ENCODE results near the gene RAB7A. TPM values are rescaled to one million over a fixed set of nuclear protein-coding genes. Genes with fewer than 3 reads are reported as not detected.

The RAB7A gene
- total and polyA plus RNA-seq, 10 of the 15 experiments (the other 5 are each of a cell fraction or from before 2014, with no cell fraction given), result 40.3 to 212 (median 160) TPM

DNA sequence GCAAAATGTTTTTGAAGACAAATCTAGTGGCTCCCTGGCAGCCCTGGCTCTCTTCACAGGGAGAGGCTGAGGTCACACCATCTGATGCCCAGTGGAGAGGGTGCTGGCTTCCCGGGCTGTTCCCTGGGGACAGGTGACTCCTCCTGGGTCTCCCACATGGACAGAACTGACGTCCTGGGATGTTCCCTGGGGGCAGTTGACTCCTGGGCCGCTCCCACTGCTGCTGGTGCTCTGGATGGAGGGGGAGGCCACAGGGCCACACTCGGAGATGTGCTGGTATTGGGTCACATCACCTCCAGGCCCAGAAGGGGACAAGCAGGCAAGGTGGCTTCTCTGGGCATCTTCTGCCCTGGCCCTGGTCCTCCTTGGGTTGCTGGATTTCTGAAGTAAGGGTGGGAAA lies 125.6 kb downstream of the RAB7A start:
- Histone ChIP-seq H3K4me3 (no peak overlapping the region), H3K9ac (ENCODE audit: control insufficient read depth, insufficient read depth, low read length) (no peak overlapping the region), H2AFZ (ENCODE audit: control insufficient read depth, low read depth, low read length) (no peak overlapping the region), H3K79me2 (ENCODE audit: control insufficient read depth, insufficient read depth, low read length) (no peaks in the 10 kb centered on the region), H3K36me3 (ENCODE audit: control insufficient read depth in 2 of 2, insufficient read depth in 2 of 2, low read length in 1 of 2) (no peaks in the 10 kb centered on the region), H3K27me3 (replicated peaks in 1 of 2; ENCODE audit: control insufficient read depth in 2 of 2, insufficient read depth in 2 of 2, low read length in 1 of 2) (no peaks in the 10 kb centered on the region; a peak in 1 of 4 replicates), H3K4me1 (ENCODE audit: control insufficient read depth, insufficient read depth, low read length) (peaks cover under 1% of the 10 kb centered on the region; the same call in 1 of the 2 replicates), H3K27ac (ENCODE audit: control insufficient read depth, insufficient read depth) (no peak overlapping the region), H3K4me2 (ENCODE audit: control insufficient read depth, insufficient read depth) (no peak overlapping the region), H3K9me3 (replicated peaks; ENCODE audit: control insufficient read depth, insufficient read depth, low read length) (peaks cover 9% of the 10 kb centered on the region; the same call in 2 of the 3 replicates), H4K20me1 (ENCODE audit: control insufficient read depth, insufficient read depth) (no peaks in the 10 kb centered on the region)
- SMC1A ChIA-PET (ENCODE audit: uncharacterized antibody, unreplicated experiment), result interaction anchor here (0.6 kb wide), 1 partner anchor 212 kb away, joined by 3 read pairs; no protein-coding TSS in a partner anchor
- DNase-seq (ENCODE audit: low read depth, low spot score) (no peak), FAIRE-seq (no peak), ATAC-seq (no peak)
- in situ Hi-C loops (cut with MboI) (no loop called here), intact Hi-C loops (cut with micrococcal nuclease; ENCODE audit: unreplicated experiment) (no loop called here)
- RAD21 ChIA-PET (ENCODE audit: unreplicated experiment), result no interaction called here
- CTCF ChIA-PET, result no interaction called here
- WGBS (ENCODE audit: insufficient coverage, insufficient replicate concordance, low lambda C conversion rate, missing lambda C conversion rate), result 0% methylated on average over 3 of the region's 4 CpGs
- POLR2A ChIA-PET, result no interaction called here
- no TSS peak for BruUV-seq (replicated peaks)
- no peak for TF ChIP-seq KAT2A (conservative IDR thresholded peaks at IDR 0.05; ENCODE audit: control insufficient read depth, low read depth, low read length)
- no peak for TF ChIP-seq HDGF (IDR thresholded peaks at IDR 0.05)
- no peak for TF ChIP-seq MYB (IDR thresholded peaks at IDR 0.05; ENCODE audit: borderline replicate concordance, low read depth, low read length)
- no peak for TF ChIP-seq CBX5 (IDR thresholded peaks at IDR 0.05; ENCODE audit: low read depth)
- no peak for TF ChIP-seq WRNIP1 (IDR thresholded peaks at IDR 0.05; ENCODE audit: borderline replicate concordance, low read depth, low read length)
- no peak for TF ChIP-seq GABPA (IDR thresholded peaks at IDR 0.05; ENCODE audit: low read depth)
- TF ChIP-seq ZNF622 (IDR thresholded peaks at IDR 0.05), result no peak
- no peak for TF ChIP-seq CEBPB (IDR thresholded peaks at IDR 0.05; ENCODE audit: borderline replicate concordance in 1 of 2, low read depth in 2 of 2, low read length in 2 of 2)
- no peak for TF ChIP-seq IKZF2 (IDR thresholded peaks at IDR 0.05)
- no peak for TF ChIP-seq PML (IDR thresholded peaks at IDR 0.05; ENCODE audit: low read length)
- TF ChIP-seq, protein P1, sequence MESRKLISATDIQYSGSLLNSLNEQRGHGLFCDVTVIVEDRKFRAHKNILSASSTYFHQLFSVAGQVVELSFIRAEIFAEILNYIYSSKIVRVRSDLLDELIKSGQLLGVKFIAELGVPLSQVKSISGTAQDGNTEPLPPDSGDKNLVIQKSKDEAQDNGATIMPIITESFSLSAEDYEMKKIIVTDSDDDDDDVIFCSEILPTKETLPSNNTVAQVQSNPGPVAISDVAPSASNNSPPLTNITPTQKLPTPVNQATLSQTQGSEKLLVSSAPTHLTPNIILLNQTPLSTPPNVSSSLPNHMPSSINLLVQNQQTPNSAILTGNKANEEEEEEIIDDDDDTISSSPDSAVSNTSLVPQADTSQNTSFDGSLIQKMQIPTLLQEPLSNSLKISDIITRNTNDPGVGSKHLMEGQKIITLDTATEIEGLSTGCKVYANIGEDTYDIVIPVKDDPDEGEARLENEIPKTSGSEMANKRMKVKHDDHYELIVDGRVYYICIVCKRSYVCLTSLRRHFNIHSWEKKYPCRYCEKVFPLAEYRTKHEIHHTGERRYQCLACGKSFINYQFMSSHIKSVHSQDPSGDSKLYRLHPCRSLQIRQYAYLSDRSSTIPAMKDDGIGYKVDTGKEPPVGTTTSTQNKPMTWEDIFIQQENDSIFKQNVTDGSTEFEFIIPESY (IDR thresholded peaks at IDR 0.05), result no peak
- TF ChIP-seq, protein P2, sequence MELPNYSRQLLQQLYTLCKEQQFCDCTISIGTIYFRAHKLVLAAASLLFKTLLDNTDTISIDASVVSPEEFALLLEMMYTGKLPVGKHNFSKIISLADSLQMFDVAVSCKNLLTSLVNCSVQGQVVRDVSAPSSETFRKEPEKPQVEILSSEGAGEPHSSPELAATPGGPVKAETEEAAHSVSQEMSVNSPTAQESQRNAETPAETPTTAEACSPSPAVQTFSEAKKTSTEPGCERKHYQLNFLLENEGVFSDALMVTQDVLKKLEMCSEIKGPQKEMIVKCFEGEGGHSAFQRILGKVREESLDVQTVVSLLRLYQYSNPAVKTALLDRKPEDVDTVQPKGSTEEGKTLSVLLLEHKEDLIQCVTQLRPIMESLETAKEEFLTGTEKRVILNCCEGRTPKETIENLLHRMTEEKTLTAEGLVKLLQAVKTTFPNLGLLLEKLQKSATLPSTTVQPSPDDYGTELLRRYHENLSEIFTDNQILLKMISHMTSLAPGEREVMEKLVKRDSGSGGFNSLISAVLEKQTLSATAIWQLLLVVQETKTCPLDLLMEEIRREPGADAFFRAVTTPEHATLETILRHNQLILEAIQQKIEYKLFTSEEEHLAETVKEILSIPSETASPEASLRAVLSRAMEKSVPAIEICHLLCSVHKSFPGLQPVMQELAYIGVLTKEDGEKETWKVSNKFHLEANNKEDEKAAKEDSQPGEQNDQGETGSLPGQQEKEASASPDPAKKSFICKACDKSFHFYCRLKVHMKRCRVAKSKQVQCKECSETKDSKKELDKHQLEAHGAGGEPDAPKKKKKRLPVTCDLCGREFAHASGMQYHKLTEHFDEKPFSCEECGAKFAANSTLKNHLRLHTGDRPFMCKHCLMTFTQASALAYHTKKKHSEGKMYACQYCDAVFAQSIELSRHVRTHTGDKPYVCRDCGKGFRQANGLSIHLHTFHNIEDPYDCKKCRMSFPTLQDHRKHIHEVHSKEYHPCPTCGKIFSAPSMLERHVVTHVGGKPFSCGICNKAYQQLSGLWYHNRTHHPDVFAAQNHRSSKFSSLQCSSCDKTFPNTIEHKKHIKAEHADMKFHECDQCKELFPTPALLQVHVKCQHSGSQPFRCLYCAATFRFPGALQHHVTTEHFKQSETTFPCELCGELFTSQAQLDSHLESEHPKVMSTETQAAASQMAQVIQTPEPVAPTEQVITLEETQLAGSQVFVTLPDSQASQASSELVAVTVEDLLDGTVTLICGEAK (IDR thresholded peaks at IDR 0.05; ENCODE audit: borderline replicate concordance), result no peak
- TF ChIP-seq ETV6 (conservative IDR thresholded peaks at IDR 0.05 in 1 of 2, IDR thresholded peaks at IDR 0.05 in 1 of 2; ENCODE audit: borderline replicate concordance in 1 of 2, low read depth in 1 of 2), result no peak
- TF ChIP-seq, protein P3, sequence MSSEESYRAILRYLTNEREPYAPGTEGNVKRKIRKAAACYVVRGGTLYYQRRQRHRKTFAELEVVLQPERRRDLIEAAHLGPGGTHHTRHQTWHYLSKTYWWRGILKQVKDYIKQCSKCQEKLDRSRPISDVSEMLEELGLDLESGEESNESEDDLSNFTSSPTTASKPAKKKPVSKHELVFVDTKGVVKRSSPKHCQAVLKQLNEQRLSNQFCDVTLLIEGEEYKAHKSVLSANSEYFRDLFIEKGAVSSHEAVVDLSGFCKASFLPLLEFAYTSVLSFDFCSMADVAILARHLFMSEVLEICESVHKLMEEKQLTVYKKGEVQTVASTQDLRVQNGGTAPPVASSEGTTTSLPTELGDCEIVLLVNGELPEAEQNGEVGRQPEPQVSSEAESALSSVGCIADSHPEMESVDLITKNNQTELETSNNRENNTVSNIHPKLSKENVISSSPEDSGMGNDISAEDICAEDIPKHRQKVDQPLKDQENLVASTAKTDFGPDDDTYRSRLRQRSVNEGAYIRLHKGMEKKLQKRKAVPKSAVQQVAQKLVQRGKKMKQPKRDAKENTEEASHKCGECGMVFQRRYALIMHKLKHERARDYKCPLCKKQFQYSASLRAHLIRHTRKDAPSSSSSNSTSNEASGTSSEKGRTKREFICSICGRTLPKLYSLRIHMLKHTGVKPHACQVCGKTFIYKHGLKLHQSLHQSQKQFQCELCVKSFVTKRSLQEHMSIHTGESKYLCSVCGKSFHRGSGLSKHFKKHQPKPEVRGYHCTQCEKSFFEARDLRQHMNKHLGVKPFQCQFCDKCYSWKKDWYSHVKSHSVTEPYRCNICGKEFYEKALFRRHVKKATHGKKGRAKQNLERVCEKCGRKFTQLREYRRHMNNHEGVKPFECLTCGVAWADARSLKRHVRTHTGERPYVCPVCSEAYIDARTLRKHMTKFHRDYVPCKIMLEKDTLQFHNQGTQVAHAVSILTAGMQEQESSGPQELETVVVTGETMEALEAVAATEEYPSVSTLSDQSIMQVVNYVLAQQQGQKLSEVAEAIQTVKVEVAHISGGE (CRISPR knock-in tag; IDR thresholded peaks at IDR 0.05), result no peak
- no peak for TF ChIP-seq TARDBP (IDR thresholded peaks at IDR 0.05; ENCODE audit: borderline replicate concordance)

Data from GM12878 (cell line).